Left cardiac atrium (tissue), 4 donors: ENCODE results near the gene MICAL3. TPM values are rescaled to one million over a fixed set of nuclear protein-coding genes. Genes with fewer than 3 reads are reported as not detected.
"Not testable (repeated sequence)": the region's sequence is repeated elsewhere in the genome, so short reads cannot be mapped to it uniquely, and the experiment has no call there.

Experiments used
- ATAC-seq, 2 donors: fragments of 200-7000 bp; cut with Tn5 transposase; one replicate each; pipeline ENCODE4 v1.9.1; 2020; ENCODE audit warnings: mild to moderate bottlenecking in 2 of 2, moderate library complexity in 2 of 2
- DNase-seq: peaks from one replicate; pipeline ENCODE4 v3.0.0-alpha.2; 2020
- intact Hi-C, 2 donors: fragments of 100-400 bp; cut with DNase I; formaldehyde crosslinking; loops; one replicate each; pipeline versions ENCODE4 v1.14.1 to v1.15.1; 2022 to 2023
- total RNA-seq, 2 donors: library from RNA; stranded (reverse); fragmentation: NEBNext Ultra II Directional; extraction: Animal tissue kit (Norgen Biotek cat#: 25700); gene quantifications; one replicate each; pipeline ENCODE4 v1.2.1, GENCODE V29; 2021
- donor health status: DM: no; HTN: yes; CAD: no.
- donor health status: DM: no; HTN: yes; CAD: no; lungs with severe emphysema.
- donor health status: DM: yes; HTN: yes; CAD: no.
- donor health status: Dilated cardiomyopathy.

The MICAL3 gene
- total RNA-seq, 2 donors from 2014 or later: 54.7 to 80.1 TPM

DNA sequence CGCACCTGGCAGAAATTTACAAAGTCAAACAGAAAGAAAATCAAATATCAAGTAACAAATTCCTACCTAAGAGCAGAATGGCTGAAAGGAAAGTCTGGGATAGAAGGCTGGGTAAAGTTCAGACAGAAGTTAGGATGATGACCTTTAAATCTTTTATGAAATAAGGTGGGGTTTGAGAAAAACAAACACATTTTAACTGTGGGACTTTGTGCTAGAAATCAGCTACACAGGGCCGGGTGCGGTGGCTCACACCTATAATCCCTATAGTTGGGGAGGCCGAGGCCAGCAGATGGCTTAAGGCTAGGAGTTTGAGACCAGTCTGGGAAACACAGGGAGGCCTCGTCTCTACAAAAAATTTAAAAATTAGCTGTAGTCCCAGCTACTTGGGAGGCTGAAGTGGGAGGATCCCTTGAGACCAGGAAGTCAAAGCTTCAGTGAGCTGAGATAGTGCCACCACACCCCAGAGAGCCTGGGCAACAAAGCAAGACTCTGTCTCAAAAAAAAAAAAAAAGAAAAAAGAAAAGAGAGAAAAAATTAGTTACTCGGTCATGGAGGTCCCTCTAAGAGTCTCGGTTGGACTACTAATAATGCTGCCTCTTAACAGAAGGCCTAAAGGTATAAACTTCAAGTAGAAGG, 130.3 kb downstream of the MICAL3 start:
- DNase-seq (no peak), ATAC-seq (no peak)
- intact Hi-C loops: loop anchor here (5.0 kb wide), 3 partner anchors 128 to 183 kb away; partner anchors contain the start of genes MICAL3 (in 1 of the 2) and PEX26 (in 1 of the 2)

DNA sequence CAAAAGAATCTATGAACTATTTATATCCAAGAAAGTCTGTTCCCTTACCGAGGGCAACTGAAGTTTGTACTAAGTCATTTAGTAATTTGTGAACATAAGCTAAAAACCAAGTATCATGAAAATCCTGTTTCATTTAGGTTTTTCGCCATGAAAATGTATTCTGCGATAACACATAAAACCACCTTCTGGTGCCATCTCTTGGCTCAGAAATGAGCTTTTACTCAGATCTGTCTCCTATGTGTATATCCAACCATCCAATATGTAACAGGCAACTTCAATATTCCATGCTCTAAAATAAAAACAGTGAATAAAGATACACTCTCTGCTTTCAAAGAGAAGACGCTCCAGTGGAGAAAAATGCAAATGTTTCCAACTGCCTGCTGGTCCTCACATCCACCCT, 132.0 kb downstream of the MICAL3 start:
- DNase-seq (no peak), ATAC-seq (no peak)
- intact Hi-C loops: loop anchor here (5.0 kb wide), 3 partner anchors 130 to 185 kb away; partner anchors contain the start of genes MICAL3 (in 1 of the 2) and PEX26 (in 1 of the 2)

GRCh38 chr22:17891481-17892167, 132.7 kb downstream of the MICAL3 start:
- DNase-seq (peak; percentile 62), ATAC-seq (peak; percentile 71 to 85)
- intact Hi-C loops: loop anchor here (2.0 to 5.0 kb wide), 4 partner anchors 61 to 186 kb away; partner anchors contain the start of genes MICAL3 (in 1 of the 2) and PEX26 (in 1 of the 2)

DNA sequence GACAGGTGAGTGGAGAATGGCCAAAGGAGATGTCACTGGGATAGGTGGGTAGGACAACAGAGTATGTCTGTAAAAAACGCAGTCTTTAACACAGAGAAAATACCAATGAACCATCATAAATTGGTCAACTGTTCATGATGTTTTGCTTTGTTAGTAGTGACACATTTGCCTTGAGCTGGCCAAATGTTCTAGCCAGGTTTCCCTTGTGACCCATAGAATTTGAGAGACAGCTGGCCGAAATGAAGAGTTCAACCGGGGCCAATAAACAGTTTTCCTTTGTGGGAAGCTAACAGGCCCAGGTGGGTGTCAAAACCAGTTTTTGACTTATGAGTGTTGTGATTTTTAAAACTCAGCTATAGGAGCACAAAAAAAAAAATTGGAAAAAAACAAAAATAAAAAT, 133.5 kb downstream of the MICAL3 start:
- no peak for ATAC-seq
- intact Hi-C loops: loop anchor here (2.0 to 5.0 kb wide), 4 partner anchors 60 to 186 kb away; partner anchors contain the start of genes MICAL3 (in 1 of the 2) and PEX26 (in 1 of the 2)
- DNase-seq: no peak

DNA sequence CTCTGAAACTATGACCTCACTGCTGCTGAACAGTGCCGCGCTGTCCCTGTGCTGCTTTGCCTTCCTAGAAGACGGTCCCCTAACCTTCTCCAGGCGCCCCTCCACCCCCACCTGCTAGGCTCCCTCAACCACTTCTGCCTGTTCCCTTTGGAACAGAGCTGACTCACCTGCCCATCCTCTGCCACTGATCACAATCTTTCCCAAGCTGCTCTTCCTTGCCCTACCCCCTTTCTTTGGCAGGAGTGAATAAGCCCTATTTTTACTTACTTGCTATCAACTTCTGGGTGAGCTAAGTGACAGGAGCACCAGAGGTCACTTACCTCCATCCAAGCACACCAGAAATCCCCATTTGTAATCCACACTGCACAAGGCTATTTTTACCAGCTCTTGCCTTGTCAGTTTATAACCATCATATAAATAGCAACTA, 134.1 kb downstream of the MICAL3 start:
- no peak for DNase-seq

DNA sequence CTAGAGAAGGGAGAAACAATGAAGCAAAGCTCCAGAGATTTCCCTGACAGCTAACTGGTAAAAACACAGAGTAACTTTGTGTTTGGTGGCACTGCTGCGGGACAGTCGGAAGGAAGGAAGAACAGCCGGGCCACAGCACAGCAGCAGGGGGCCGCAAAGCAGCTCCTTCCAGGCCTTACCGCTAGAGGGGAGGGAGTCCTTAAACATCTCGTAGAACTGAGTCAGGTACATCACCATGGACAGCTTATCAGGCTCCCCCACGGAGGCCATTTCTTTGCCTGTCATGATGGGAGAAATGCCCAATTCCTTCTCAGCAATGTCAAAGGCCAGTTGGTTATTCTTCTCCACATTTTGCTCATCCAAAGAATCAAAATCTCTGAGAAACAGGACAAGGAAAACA, 135.5 kb downstream of the MICAL3 start:
- DNase-seq (no peak), ATAC-seq (peak in 1 of 2 donors; percentile 21)
- intact Hi-C loops: no loop called here

More for the DNA sequence above, 134.1 kb downstream of the MICAL3 start:
- peak; percentile 73 to 81 for ATAC-seq
- intact Hi-C loops: loop anchor here (2.0 to 5.0 kb wide), 4 partner anchors 59 to 187 kb away; partner anchors contain the start of genes MICAL3 (in 1 of the 2) and PEX26 (in 1 of the 2)

GRCh38 chr22:17888439-17888838, 135.9 kb downstream of the MICAL3 start:
- DNase-seq (no peak), ATAC-seq (no peak)
- intact Hi-C loops: no loop called here

DNA sequence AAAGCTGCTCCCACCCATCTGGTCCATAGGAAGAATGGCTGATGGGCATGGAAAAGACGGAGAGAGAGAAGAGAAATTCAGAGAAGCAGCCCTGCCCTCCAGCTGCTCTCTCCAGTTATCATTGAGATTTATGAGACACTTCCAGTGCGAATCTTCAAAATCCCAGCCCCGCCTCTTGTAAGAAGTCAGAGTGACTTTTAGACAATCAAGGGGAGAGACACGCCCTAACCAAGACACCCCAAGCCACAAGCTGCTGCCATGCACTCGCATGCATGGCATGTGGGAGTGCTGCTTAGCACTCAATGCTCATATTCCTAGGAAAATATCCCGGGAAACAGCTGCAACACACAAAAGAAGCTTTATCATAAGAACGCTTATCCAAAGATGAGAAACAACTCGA, 139.5 kb downstream of the MICAL3 start:
- intact Hi-C loops: loop anchor here in 1 of 2 donors (5.0 kb wide), 1 partner anchor 53 kb away; no protein-coding TSS in a partner anchor
- ATAC-seq (no peak), DNase-seq (no peak)

DNA sequence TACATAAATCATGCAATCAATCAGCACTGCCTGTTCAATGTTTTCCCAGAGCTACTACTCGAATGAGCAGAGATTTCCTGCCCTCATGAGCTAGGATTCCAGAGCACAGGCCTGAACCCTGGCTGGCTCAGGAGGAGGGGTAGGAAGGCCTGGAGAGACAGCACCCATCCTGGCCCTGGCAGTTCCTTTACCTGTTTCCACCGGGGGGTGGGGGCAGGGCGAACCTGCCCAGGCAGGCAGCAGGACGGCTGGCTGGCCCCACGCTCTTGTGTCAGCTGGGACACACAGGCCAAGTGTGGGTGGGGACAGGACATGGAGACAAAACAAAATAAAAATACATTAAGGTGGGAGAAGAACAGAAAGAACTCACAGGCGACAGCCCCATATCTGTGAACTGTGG, 140.3 kb downstream of the MICAL3 start:
- no peak for DNase-seq
- ATAC-seq: no peak
- intact Hi-C loops: loop anchor here in 1 of 2 donors (5.0 kb wide), 1 partner anchor 52 kb away; no protein-coding TSS in a partner anchor

GRCh38 chr22:17883356-17883755, 141.0 kb downstream of the MICAL3 start:
- DNase-seq (no peak), ATAC-seq (no peak)
- intact Hi-C loops: loop anchor here in 1 of 2 donors (5.0 kb wide), 1 partner anchor 51 kb away; no protein-coding TSS in a partner anchor

- DNase-seq (no peak), ATAC-seq (no peak)
- intact Hi-C loops: loop anchor here in 1 of 2 donors (5.0 kb wide), 1 partner anchor 50 kb away; no protein-coding TSS in a partner anchor
Measured at GRCh38 chr22:17882727-17883126, 141.6 kb downstream of the MICAL3 start.

DNA sequence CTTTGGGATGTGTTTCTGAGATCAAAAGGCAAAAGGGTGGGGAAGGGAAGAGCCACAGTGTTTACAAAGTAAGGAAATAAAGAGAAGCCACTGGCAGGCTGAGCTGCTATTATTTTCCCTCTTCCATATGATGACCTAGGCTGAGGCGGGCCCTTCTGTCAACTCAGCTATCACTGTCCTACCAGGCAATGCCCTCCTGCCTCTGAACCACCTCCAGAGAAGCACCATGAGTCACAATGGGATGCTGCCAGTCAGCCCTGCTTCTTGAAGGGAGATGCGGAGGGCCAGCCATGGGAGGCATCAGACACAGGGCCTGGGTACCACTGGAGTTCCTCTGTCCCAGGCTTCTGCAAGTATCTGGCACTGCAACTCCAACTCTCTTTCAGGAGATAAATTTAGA, 142.2 kb downstream of the MICAL3 start:
- peak in 1 of 2 donors; percentile 60 for ATAC-seq
- intact Hi-C loops: loop anchor here in 1 of 2 donors (5.0 kb wide), 1 partner anchor 50 kb away; no protein-coding TSS in a partner anchor
- no peak for DNase-seq

GRCh38 chr22:17881366-17881765, 143.0 kb downstream of the MICAL3 start:
- DNase-seq: no peak
- intact Hi-C loops: loop anchor here in 1 of 2 donors (5.0 kb wide), 1 partner anchor 49 kb away; no protein-coding TSS in a partner anchor
- ATAC-seq: no peak

DNA sequence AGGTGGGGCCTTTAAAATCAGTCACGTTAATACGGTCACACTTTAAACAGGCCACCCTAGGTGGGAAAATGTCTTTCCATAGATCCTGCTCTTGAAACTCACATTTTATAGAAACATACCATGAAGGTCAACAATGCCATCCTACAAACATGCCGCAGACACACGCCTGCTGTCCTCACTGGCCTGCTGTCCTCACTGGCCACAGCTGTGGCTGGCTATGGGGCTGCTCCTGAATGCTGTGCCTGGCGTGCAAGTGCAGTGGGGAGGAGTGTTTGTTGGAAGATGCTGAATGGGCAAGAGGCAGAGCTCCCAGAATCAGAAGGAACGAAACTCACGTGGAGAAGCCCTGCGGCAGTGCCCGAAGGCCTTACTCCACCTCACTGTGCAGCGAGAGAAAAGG, 143.9 kb downstream of the MICAL3 start:
- intact Hi-C loops: loop anchor here in 1 of 2 donors (5.0 kb wide), 1 partner anchor 48 kb away; no protein-coding TSS in a partner anchor
- ATAC-seq: no peak
- DNase-seq: no peak

- DNase-seq (no peak), ATAC-seq (no peak)
- intact Hi-C loops: loop anchor here in 1 of 2 donors (5.0 kb wide), 1 partner anchor 48 kb away; no protein-coding TSS in a partner anchor
Measured at GRCh38 chr22:17880020-17880419, 144.3 kb downstream of the MICAL3 start.

GRCh38 chr22:17878941-17879340, 145.4 kb downstream of the MICAL3 start:
- DNase-seq (no peak), ATAC-seq (no peak)
- intact Hi-C loops: no loop called here

DNA sequence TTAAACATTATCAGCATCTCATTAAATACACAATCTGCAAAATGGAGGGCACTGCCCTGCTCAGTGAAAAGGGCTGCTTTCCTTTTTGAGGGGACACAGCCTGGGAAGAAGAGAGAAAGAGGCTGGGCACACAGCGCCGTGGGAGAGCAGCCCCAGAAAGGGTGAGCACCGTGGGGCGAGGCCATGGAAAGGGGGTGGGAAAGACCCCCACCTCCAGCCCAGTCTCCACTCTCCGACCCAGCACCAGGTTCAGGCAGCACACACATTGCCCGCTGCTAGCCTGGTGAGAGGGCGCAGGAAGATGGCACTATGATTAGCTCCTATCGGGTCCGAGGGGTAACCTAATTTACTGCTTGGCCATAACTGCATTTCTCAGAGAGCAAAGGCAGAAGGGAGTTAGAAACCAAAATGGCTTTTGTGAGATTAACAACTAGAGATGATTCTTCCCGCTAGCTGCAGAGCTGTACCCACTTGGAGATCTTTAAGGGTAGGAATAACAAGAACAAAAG, 146.1 kb downstream of the MICAL3 start:
- intact Hi-C loops: no loop called here
- DNase-seq (no peak), ATAC-seq (no peak)

DNA sequence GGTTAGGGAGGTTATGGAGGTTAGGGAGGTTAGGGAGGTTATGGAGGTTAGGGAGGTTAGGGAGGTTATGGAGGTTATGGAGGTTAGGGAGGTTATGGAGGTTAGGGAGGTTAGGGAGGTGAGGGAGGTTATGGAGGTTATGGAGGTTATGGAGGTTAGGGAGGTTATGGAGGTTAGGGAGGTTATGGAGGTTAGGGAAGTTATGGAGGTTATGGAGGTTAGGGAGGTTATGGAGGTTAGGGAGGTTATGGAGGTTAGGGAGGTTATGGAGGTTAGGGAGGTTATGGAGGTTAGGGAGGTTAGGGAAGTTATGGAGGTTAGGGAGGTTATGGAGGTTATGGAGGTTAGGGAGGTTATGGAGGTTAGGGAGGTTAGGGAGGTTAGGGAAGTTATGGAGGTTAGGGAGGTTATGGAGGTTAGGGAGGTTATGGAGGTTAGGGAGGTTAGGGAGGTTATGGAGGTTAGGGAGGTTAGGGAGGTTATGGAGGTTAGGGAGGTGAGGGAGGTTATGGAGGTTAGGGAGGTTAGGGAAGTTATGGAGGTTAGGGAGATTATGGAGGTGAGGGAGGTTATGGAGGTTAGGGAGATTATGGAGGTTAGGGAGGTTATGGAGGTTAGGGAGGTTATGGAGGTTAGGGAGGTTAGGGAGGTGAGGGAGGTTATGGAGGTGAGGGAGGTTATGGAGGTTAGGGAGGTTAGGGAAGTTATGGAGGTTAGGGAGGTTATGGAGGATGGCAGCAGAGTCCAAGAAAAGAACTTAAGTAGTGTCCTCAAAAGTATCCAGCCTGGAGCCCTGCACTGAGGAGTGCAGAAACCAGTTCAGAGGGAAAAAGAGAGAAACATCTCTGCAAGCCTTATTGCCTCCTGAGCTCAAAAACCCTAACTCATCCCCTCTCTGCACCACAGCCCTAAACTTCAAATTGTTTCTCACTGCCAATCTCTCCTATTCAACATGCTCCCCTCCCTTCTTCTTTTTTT, 147.2 kb downstream of the MICAL3 start:
- ATAC-seq, intact Hi-C loops: not testable (repeated sequence)

More for the DNA sequence above, 147.2 kb downstream of the MICAL3 start:
- DNase-seq: not testable (repeated sequence)
